ENCODE results near the gene RNF144B. TPM values are rescaled to one million over a fixed set of nuclear protein-coding genes. Genes with fewer than 3 reads are reported as not detected.

RNF144B gene
- total RNA-seq, 1 experiment from 2014 or later: 8.2 TPM

GRCh38 chr6:18412068-18412467 is 24.9 kb downstream of the RNF144B start:
- no peaks in the 10 kb centered on the region for H3K36me3 Mint-ChIP-seq
- 0 out of 2 replicates have a peak, but pooled peaks cover 3% of the 10 kb centered on the region for H3K4me1 Mint-ChIP-seq
- no peak overlapping the region for H3K27ac Mint-ChIP-seq
- H3K9me3 Mint-ChIP-seq: no peaks in the 10 kb centered on the region
- ChIA-PET CTCF (no interaction called here), POLR2A (no interaction called here)
- H3K27me3 Mint-ChIP-seq (ENCODE audit: low read depth): no peaks in the 10 kb centered on the region
- no peak for TF ChIP-seq E2F1 (CRISPR knock-in tag; IDR thresholded peaks at IDR 0.05)
- TF ChIP-seq ETV6 (CRISPR knock-in tag; IDR thresholded peaks at IDR 0.05): no peak
- no peak for TF ChIP-seq NR3C1 (CRISPR knock-in tag; conservative IDR thresholded peaks at IDR 0.05; ENCODE audit: low read depth)
- no peak for TF ChIP-seq ZNF121 (CRISPR knock-in tag; IDR thresholded peaks at IDR 0.05)
- TF ChIP-seq GTF2I (CRISPR knock-in tag; conservative IDR thresholded peaks at IDR 0.05): no peak
- TF ChIP-seq JUN (CRISPR knock-in tag; IDR thresholded peaks at IDR 0.05): no peak
- TF ChIP-seq TEAD1 (CRISPR knock-in tag; IDR thresholded peaks at IDR 0.05): no peak
- no peak for TF ChIP-seq USF2 (CRISPR knock-in tag; IDR thresholded peaks at IDR 0.05)
- no peak for TF ChIP-seq OVOL2 (CRISPR knock-in tag; IDR thresholded peaks at IDR 0.05; ENCODE audit: borderline replicate concordance)
- TF ChIP-seq GABPB1 (CRISPR knock-in tag; IDR thresholded peaks at IDR 0.05): no peak
- ATAC-seq: no peak
- DNase-seq (ENCODE audit: low spot score): no peak
- no peak overlapping the region for H3K4me3 Mint-ChIP-seq

GRCh38 chr6:18412644-18413043 is 25.5 kb downstream of the RNF144B start:
- ATAC-seq: no peak
- CTCF ChIA-PET: no interaction called here
- H3K4me3 Mint-ChIP-seq: no peak overlapping the region
- no peak for TF ChIP-seq OVOL2 (CRISPR knock-in tag; IDR thresholded peaks at IDR 0.05; ENCODE audit: borderline replicate concordance)
- TF ChIP-seq ARID4B (CRISPR knock-in tag; IDR thresholded peaks at IDR 0.05; ENCODE audit: borderline replicate concordance): no peak
- TF ChIP-seq ETV6 (CRISPR knock-in tag; IDR thresholded peaks at IDR 0.05): no peak
- TF ChIP-seq SMAD3 (CRISPR knock-in tag; IDR thresholded peaks at IDR 0.05; ENCODE audit: borderline replicate concordance): no peak
- no peak for TF ChIP-seq JUN (CRISPR knock-in tag; IDR thresholded peaks at IDR 0.05)
- no peak for TF ChIP-seq SP1 (CRISPR knock-in tag; conservative IDR thresholded peaks at IDR 0.05)
- no peak for TF ChIP-seq TP53 (CRISPR knock-in tag; IDR thresholded peaks at IDR 0.05)
- no peak for TF ChIP-seq TEAD1 (CRISPR knock-in tag; IDR thresholded peaks at IDR 0.05)
- TF ChIP-seq ATF2 (CRISPR knock-in tag; IDR thresholded peaks at IDR 0.05; ENCODE audit: borderline replicate concordance, low read depth): no peak
- TF ChIP-seq CDX4 (CRISPR knock-in tag; IDR thresholded peaks at IDR 0.05; ENCODE audit: borderline replicate concordance): no peak
- no peak for TF ChIP-seq IRF1 (CRISPR knock-in tag; IDR thresholded peaks at IDR 0.05)
- TF ChIP-seq CTCF (IDR thresholded peaks at IDR 0.05): no peak
- TF ChIP-seq ZBTB21 (CRISPR knock-in tag; IDR thresholded peaks at IDR 0.05; ENCODE audit: borderline replicate concordance): no peak
- TF ChIP-seq ZNF138 (CRISPR knock-in tag; conservative IDR thresholded peaks at IDR 0.05): no peak
- TF ChIP-seq AR (CRISPR knock-in tag; IDR thresholded peaks at IDR 0.05): no peak
- no peak for TF ChIP-seq CBFB (CRISPR knock-in tag; IDR thresholded peaks at IDR 0.05; ENCODE audit: low read depth)

More at GRCh38 chr6:18412644-18413043, 25.5 kb downstream of the RNF144B start:
- DNase-seq (ENCODE audit: low spot score): no peak
- no peak overlapping the region for H3K27ac Mint-ChIP-seq
- no peaks in the 10 kb centered on the region for H3K9me3 Mint-ChIP-seq
- POLR2A ChIA-PET: no interaction called here
- no peaks in the 10 kb centered on the region for H3K36me3 Mint-ChIP-seq
- H3K27me3 Mint-ChIP-seq (ENCODE audit: low read depth): no peaks in the 10 kb centered on the region
- 0 out of 2 replicates have a peak, but pooled peaks cover 3% of the 10 kb centered on the region for H3K4me1 Mint-ChIP-seq

All from WTC11 (cell line).